ENCODE results near the gene ATAD1.

The ATAD1 gene

GRCh38 chr10:87706731-87707130 is 111.3 kb downstream of the ATAD1 start:
- DNase-seq = no peak

DNA sequence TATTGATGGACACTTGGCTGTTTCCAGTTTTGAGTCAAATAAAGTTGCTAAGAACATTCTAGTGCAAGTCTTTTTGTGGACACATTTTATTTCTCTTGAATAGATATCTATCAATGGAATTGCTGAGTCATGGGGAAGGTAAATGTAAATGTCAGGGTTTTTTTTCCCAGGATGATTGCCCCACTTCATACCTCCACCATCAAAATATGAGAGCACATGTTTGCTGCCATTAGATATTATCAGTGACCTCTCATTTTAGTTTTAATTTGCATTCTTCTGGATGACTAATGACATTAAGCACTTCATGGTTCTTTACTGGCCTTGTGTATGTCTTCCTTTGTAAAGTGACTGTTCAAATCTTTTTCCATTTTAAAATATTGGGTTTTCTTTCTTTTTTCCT is 112.7 kb downstream of the ATAD1 start:
- DNase-seq = no peak

GRCh38 chr10:87703771-87704170 is 114.3 kb downstream of the ATAD1 start:
- DNase-seq = no peak

GRCh38 chr10:87702973-87703294 is 115.1 kb downstream of the ATAD1 start:
- no peak for DNase-seq

GRCh38 chr10:87702260-87702972 is 115.6 kb downstream of the ATAD1 start:
- no peak for DNase-seq

Data from CD4-positive, alpha-beta T cell treated with Interleukin-12 subunit alpha and Interleukin-12 subunit beta, for 1 hour (primary cell).